OCI-LY7 (cell line): ENCODE data around the gene ERFE. TPM values are rescaled to one million over a fixed set of nuclear protein-coding genes. Genes with fewer than 3 reads are reported as not detected.

Source experiments
- BruUV-seq: library from RNA; stranded (reverse); fragments of 400-500 nt; replicated peaks from 2 replicates; lab custom pipeline; 2021; lab: Mats Ljungman, UMichigan
- CTCF ChIA-PET: fragments of 300-600 bp; sonication (Branson Sonifier 250); formaldehyde crosslinking; loops from one replicate; lab custom pipeline; 2022; ENCODE audit warnings: antibody characterized with exemption; ENCODE audit not compliant: unreplicated experiment; lab: Charles Lee
- POLR2A ChIA-PET: fragments of 300-600 bp; sonication (Branson Sonifier 250); formaldehyde crosslinking; loops from one replicate; lab custom pipeline; 2022; ENCODE audit warnings: antibody characterized with exemption; lab: Charles Lee
- DNase-seq: peaks from one replicate; pipeline ENCODE4 v3.0.0-alpha.2; 2015; ENCODE audit warnings: low spot score
- H2AFZ ChIP-seq: fragments of 200-600 bp; sonication (generic), shearing (Covaris generic); 2 replicates; pipeline ENCODE4 v1.6.1; 2014; ENCODE audit warnings: mild to moderate bottlenecking, antibody characterized with exemption, low read length, moderate library complexity
- H3K27ac ChIP-seq: fragments of 200-600 bp; sonication (generic); 2 replicates; pipeline ENCODE4 v1.5.1; 2014; ENCODE audit warnings: mixed run types, low read depth, mild to moderate bottlenecking, moderate library complexity, low read length, inconsistent platforms; ENCODE audit not compliant: poor library complexity, severe bottlenecking
- H3K36me3 ChIP-seq: fragments of 200-600 bp; sonication (generic); 2 replicates; pipeline ENCODE4 v1.6.1; 2014; ENCODE audit warnings: mild to moderate bottlenecking, antibody characterized with exemption, low read length, moderate library complexity, mixed read lengths; ENCODE audit not compliant: insufficient read depth
- H3K4me1 ChIP-seq: fragments of 200-600 bp; sonication (generic); 2 replicates; pipeline ENCODE4 v1.5.1; 2014; ENCODE audit warnings: mild to moderate bottlenecking, low read length; ENCODE audit not compliant: insufficient read depth, poor library complexity, severe bottlenecking
- H3K4me2 ChIP-seq: fragments of 200-600 bp; sonication (generic); 2 replicates; pipeline ENCODE4 v1.6.1; 2014; ENCODE audit warnings: mild to moderate bottlenecking, low read length
- H3K4me3 ChIP-seq: fragments of 200-600 bp; sonication (generic); 2 replicates; pipeline ENCODE4 v1.5.1; 2014; ENCODE audit warnings: mild to moderate bottlenecking, low read depth, low read length; ENCODE audit not compliant: poor library complexity, severe bottlenecking
- H3K79me2 ChIP-seq: fragments of 200-600 bp; sonication (generic); 2 replicates; pipeline ENCODE4 v1.6.1; 2016; ENCODE audit warnings: low read depth, mild to moderate bottlenecking, low read length, moderate library complexity, mixed read lengths; ENCODE audit not compliant: insufficient read depth
- H3K9me2 ChIP-seq: fragments of 200-600 bp; sonication (generic); 2 replicates; pipeline ENCODE4 v1.6.1; 2016; ENCODE audit warnings: mild to moderate bottlenecking, low read length, mixed read lengths; ENCODE audit not compliant: insufficient read depth
- H3K9me3 ChIP-seq: fragments of 200-600 bp; sonication (generic); 2 replicates; pipeline ENCODE4 v1.6.1; 2014; ENCODE audit warnings: mild to moderate bottlenecking, mixed run types, low read length, mixed read lengths
- H4K20me1 ChIP-seq: fragments of 200-600 bp; sonication (generic); 2 replicates; pipeline ENCODE4 v1.6.1; 2014; ENCODE audit warnings: mild to moderate bottlenecking, antibody characterized with exemption, low read length, moderate library complexity, mixed read lengths; ENCODE audit not compliant: insufficient read depth
- CTCF ChIP-seq: fragments of 200-600 bp; sonication (generic); conservative IDR thresholded peaks from 2 replicates; pipeline ENCODE4 v1.5.1; 2014; ENCODE audit warnings: mild to moderate bottlenecking, antibody characterized with exemption, low read length, moderate library complexity, mixed read lengths
- EZH2phosphoT487 ChIP-seq: fragments of 200-600 bp; sonication (generic); IDR thresholded peaks from 2 replicates; pipeline ENCODE4 v1.6.1; 2018; ENCODE audit warnings: low read depth, borderline replicate concordance, mild to moderate bottlenecking, mixed run types, antibody characterized with exemption, low read length, moderate library complexity, mixed read lengths
- intact Hi-C: fragments of 100-400 bp; cut with micrococcal nuclease; formaldehyde crosslinking; loops from one replicate; pipeline ENCODE4 v1.10.0; 2022; ENCODE audit not compliant: unreplicated experiment
- total RNA-seq, 2 experiments: library from RNA; depleted of rRNA in 1 of 2; stranded (reverse); fragments of >200 nt in 1 of 2; shearing (Covaris generic) in 1 of 2; gene quantifications; 2 replicates each; pipeline ENCODE4 v1.2.3, GENCODE V29; 2014 to 2022

ERFE gene
- total RNA-seq, 2 experiments from 2014 or later = 8.2 to 10.2 TPM

GRCh38 chr2:238171575-238172187, 12.9 kb downstream of the ERFE start:
- Histone ChIP-seq H4K20me1 (no peaks in the 10 kb centered on the region), H3K79me2 (no peaks in the 10 kb centered on the region), H3K4me2 (peak overlapping the region; percentile 23; the same call in 1 of the 2 replicates), H3K4me3 (no peak overlapping the region), H2AFZ (no peak overlapping the region), H3K27ac (peak overlapping the region; percentile 35), H3K36me3 (peaks cover 73% of the 10 kb centered on the region), H3K9me2 (no peaks in the 10 kb centered on the region), H3K9me3 (no peaks in the 10 kb centered on the region), H3K4me1 (peaks cover 28% of the 10 kb centered on the region)
- ChIA-PET CTCF (no interaction called here), POLR2A (interaction anchor here (0.7 kb wide), 2 partner anchors 125 to 281 kb away, joined by 3 to 5 read pairs; no protein-coding TSS in a partner anchor)
- TF ChIP-seq EZH2phosphoT487 (no peak), CTCF (no peak)
- intact Hi-C loops = no loop called here
- no TSS peak for BruUV-seq
- DNase-seq = no peak

GRCh38 chr2:238172439-238172838, 13.7 kb downstream of the ERFE start:
- Histone ChIP-seq H3K79me2 (no peaks in the 10 kb centered on the region), H3K4me1 (peaks cover 28% of the 10 kb centered on the region), H3K4me2 (no peak overlapping the region), H3K36me3 (peaks cover 80% of the 10 kb centered on the region), H2AFZ (no peak overlapping the region), H4K20me1 (no peaks in the 10 kb centered on the region), H3K27ac (no peak overlapping the region), H3K4me3 (no peak overlapping the region), H3K9me2 (no peaks in the 10 kb centered on the region), H3K9me3 (no peaks in the 10 kb centered on the region)
- ChIA-PET CTCF (no interaction called here), POLR2A (no interaction called here)
- intact Hi-C loops = no loop called here
- no TSS peak for BruUV-seq
- TF ChIP-seq CTCF (no peak), EZH2phosphoT487 (no peak)
- no peak for DNase-seq

GRCh38 chr2:238173692-238174091, 14.9 kb downstream of the ERFE start:
- H3K4me3 ChIP-seq = no peak overlapping the region
- H3K79me2 ChIP-seq = no peaks in the 10 kb centered on the region
- CTCF ChIA-PET = no interaction called here
- no TSS peak for BruUV-seq
- peaks cover 93% of the 10 kb centered on the region for H3K36me3 ChIP-seq
- POLR2A ChIA-PET = no interaction called here
- no peaks in the 10 kb centered on the region for H3K9me2 ChIP-seq
- peaks cover 28% of the 10 kb centered on the region for H3K4me1 ChIP-seq
- H4K20me1 ChIP-seq = no peaks in the 10 kb centered on the region
- TF ChIP-seq EZH2phosphoT487 = no peak
- TF ChIP-seq CTCF = peak; percentile 63
- H2AFZ ChIP-seq = no peak overlapping the region
- H3K9me3 ChIP-seq = no peaks in the 10 kb centered on the region
- DNase-seq = peak; percentile 18
- H3K27ac ChIP-seq = no peak overlapping the region
- intact Hi-C loops = no loop called here
- H3K4me2 ChIP-seq = no peak overlapping the region
